GM12878 (cell line): ENCODE data around the gene ARX.

Source experiments
- BCLAF1 ChIP-seq: fragments of 450-650 bp; IDR thresholded peaks from 2 replicates; pipeline ENCODE4 v1.6.1; 2017; ENCODE audit warnings: antibody characterized with exemption, mild to moderate bottlenecking, moderate library complexity
- CBX3 ChIP-seq: fragments of 200-600 bp; sonication (generic); IDR thresholded peaks from 2 replicates; pipeline ENCODE4 v1.6.1; 2016; ENCODE audit warnings: low read depth, borderline replicate concordance
- CEBPB ChIP-seq, 2 experiments: fragments of 150-350 bp in 1 of 2; IDR thresholded peaks; 2 replicates each; pipeline ENCODE4 v1.6.1; 2012 to 2014; ENCODE audit warnings: low read depth in 2 of 2, low read length in 2 of 2, borderline replicate concordance in 1 of 2, inconsistent platforms in 1 of 2
- CTCF ChIP-seq, 3 experiments: IDR thresholded peaks in 2 of 3; conservative IDR thresholded peaks in 1 of 3; 2 replicates each; pipeline ENCODE4 v1.5.1; 2011; ENCODE audit warnings: low read depth in 3 of 3, low read length in 3 of 3, mild to moderate bottlenecking in 3 of 3, control low read depth in 2 of 3, moderate library complexity in 2 of 3, inconsistent platforms in 1 of 3, mixed read lengths in 1 of 3; ENCODE audit not compliant: control insufficient read depth in 2 of 3, insufficient read depth in 1 of 3; ENCODE audit errors: extremely low read depth in 1 of 3
- EP300 ChIP-seq, 2 experiments: fragments of 150-350 bp in 1 of 2; IDR thresholded peaks; 2 replicates each; pipeline ENCODE4 v1.6.1; 2011 to 2012; ENCODE audit warnings: low read depth in 2 of 2, low read length in 2 of 2, borderline replicate concordance in 1 of 2, improper control_type of control experiment in 1 of 2, inconsistent platforms in 1 of 2; ENCODE audit not compliant: control insufficient read depth in 1 of 2
- EZH2 ChIP-seq: IDR thresholded peaks from 2 replicates; pipeline ENCODE4 v1.6.1; 2012; ENCODE audit warnings: low read depth, mild to moderate bottlenecking, control low read depth, inconsistent platforms, low read length, borderline replicate concordance; ENCODE audit not compliant: control insufficient read depth
- HSF1 ChIP-seq: fragments of 150-350 bp; IDR thresholded peaks from 2 replicates; pipeline ENCODE4 v1.6.1; 2014; ENCODE audit warnings: mild to moderate bottlenecking, low read depth, low read length
- MAX ChIP-seq: IDR thresholded peaks from 2 replicates; pipeline ENCODE4 v1.6.1; 2012; ENCODE audit warnings: low read depth, low read length, improper control_type of control experiment
- POLR2A ChIP-seq: IDR thresholded peaks from 2 replicates; pipeline ENCODE4 v1.6.1; 2011; ENCODE audit warnings: low read depth, mild to moderate bottlenecking, low read length
- SP1 ChIP-seq: IDR thresholded peaks from one replicate; pipeline ENCODE4 v1.6.1; 2011; ENCODE audit warnings: low read depth, low read length
- YY1 ChIP-seq: IDR thresholded peaks from 2 replicates; pipeline ENCODE4 v1.6.1; 2011; ENCODE audit warnings: low read depth, mild to moderate bottlenecking, low read length

GRCh38 chrX:24979081-24979480, 36.7 kb downstream of the ARX start:
- TF ChIP-seq BCLAF1, result no peak
- TF ChIP-seq CTCF (IDR thresholded peaks at IDR 0.05 in 2 of 3, conservative IDR thresholded peaks at IDR 0.05 in 1 of 3; ENCODE audit: control insufficient read depth in 2 of 3, extremely low read depth in 1 of 3, insufficient read depth in 1 of 3, low read depth in 3 of 3, low read length in 3 of 3), result no peak
- TF ChIP-seq CBX3, result no peak
- no peak for TF ChIP-seq EP300 (IDR thresholded peaks at IDR 0.05; ENCODE audit: borderline replicate concordance in 1 of 2, control insufficient read depth in 1 of 2, low read depth in 2 of 2, low read length in 2 of 2)
- no peak for TF ChIP-seq CEBPB (IDR thresholded peaks at IDR 0.05; ENCODE audit: borderline replicate concordance in 1 of 2, low read depth in 2 of 2, low read length in 2 of 2)
- no peak for TF ChIP-seq POLR2A
- TF ChIP-seq MAX, result no peak
- TF ChIP-seq HSF1, result no peak
- TF ChIP-seq SP1, result no peak
- TF ChIP-seq YY1, result no peak
- no peak for TF ChIP-seq EZH2
